ENCODE data around the gene RBPJ. TPM values are rescaled to one million over a fixed set of nuclear protein-coding genes. Genes with fewer than 3 reads are reported as not detected.

RBPJ gene
- total and polyA plus RNA-seq, 2 of the 8 experiments (the other 6 are each of a cell fraction or from before 2014, with no cell fraction given) = 65.5 to 217 TPM

DNA sequence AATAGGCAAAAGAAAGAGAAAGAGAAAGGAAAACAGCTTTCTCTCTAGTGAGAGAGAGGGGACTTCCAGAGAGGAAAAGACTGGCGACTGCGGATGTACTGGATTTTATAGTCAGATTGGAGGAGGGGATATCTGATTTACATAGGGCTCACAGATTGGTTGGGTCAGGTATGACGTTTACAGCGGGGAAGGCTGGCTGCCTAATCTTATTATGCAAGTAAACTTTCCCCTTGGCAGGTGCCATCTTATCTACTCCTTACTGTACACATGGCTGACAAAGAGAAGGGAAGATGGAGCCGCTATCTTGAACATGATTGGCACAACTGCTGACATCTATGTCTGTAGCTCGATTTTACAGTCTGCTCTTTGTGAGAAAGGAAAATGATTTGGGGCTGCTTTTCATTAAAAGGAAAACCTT, 25.4 kb downstream of the RBPJ start (continued):
- TF ChIP-seq YY1 (IDR thresholded peaks at IDR 0.05; ENCODE audit: low read depth, low read length) (no peak), BACH1 (IDR thresholded peaks at IDR 0.05; ENCODE audit: low read length) (no peak), SIRT6 (IDR thresholded peaks at IDR 0.05; ENCODE audit: low read length) (no peak), KDM4A (IDR thresholded peaks at IDR 0.05; ENCODE audit: low read depth, low read length, severe bottlenecking) (no peak), USF2 (IDR thresholded peaks at IDR 0.05; ENCODE audit: low read length) (no peak)

Data from H1 (cell line).